Measurements from ENCODE around the gene MCF2L. TPM values are rescaled to one million over a fixed set of nuclear protein-coding genes. Genes with fewer than 3 reads are reported as not detected.

MCF2L gene
- total and polyA plus RNA-seq, 10 of the 15 experiments (the other 5 are each of a cell fraction or from before 2014, with no cell fraction given): 0.06 to 1.1 (median 0.21) TPM; not detected in 2

- TF ChIP-seq HDAC2 (IDR thresholded peaks at IDR 0.05) (no peak), STAT3 (IDR thresholded peaks at IDR 0.05; ENCODE audit: low read depth, low read length) (no peak), BRCA1 (IDR thresholded peaks at IDR 0.05; ENCODE audit: low read depth, low read length) (no peak), ETV6 (conservative IDR thresholded peaks at IDR 0.05 in 1 of 2, IDR thresholded peaks at IDR 0.05 in 1 of 2; ENCODE audit: borderline replicate concordance in 1 of 2, low read depth in 1 of 2) (no peak), RFX5 (IDR thresholded peaks at IDR 0.05; ENCODE audit: low read depth, low read length) (no peak), ZSCAN29 (IDR thresholded peaks at IDR 0.05) (no peak), JUND (IDR thresholded peaks at IDR 0.05; ENCODE audit: low read depth, low read length) (no peak)
- TF ChIP-seq, protein P1, sequence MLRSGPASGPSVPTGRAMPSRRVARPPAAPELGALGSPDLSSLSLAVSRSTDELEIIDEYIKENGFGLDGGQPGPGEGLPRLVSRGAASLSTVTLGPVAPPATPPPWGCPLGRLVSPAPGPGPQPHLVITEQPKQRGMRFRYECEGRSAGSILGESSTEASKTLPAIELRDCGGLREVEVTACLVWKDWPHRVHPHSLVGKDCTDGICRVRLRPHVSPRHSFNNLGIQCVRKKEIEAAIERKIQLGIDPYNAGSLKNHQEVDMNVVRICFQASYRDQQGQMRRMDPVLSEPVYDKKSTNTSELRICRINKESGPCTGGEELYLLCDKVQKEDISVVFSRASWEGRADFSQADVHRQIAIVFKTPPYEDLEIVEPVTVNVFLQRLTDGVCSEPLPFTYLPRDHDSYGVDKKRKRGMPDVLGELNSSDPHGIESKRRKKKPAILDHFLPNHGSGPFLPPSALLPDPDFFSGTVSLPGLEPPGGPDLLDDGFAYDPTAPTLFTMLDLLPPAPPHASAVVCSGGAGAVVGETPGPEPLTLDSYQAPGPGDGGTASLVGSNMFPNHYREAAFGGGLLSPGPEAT (IDR thresholded peaks at IDR 0.05; ENCODE audit: low read depth): no peak
These were observed 39.3 kb upstream of the MCF2L start (continued) for GRCh38 chr13:112929783-112930055.

DNA sequence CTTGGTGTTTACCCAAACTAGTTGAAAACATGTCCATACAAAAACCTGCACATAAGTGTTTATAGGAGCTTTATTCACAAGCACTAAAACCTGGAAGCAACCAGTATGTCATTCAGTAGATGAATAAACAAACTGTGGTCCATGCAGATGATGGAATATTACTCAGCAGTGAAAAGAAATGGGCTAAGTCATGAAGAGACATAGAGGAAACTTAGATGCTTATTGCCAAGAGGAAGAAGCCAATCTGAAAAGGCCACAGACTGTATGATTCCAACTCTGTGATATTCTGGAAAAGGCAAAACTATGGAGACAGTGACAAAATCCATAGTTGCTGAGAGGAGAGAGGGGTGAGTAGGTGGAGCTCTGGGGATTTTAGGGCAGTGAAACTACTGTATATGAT, 38.8 kb upstream of the MCF2L start:
- Histone ChIP-seq H3K79me2 (ENCODE audit: control insufficient read depth, insufficient read depth, low read length) (no peaks in the 10 kb centered on the region), H3K4me1 (ENCODE audit: control insufficient read depth, insufficient read depth, low read length) (no peaks in the 10 kb centered on the region), H3K9ac (ENCODE audit: control insufficient read depth, insufficient read depth, low read length) (no peak overlapping the region), H3K4me2 (ENCODE audit: control insufficient read depth, insufficient read depth) (no peak overlapping the region), H3K27me3 (replicated peaks in 1 of 2; ENCODE audit: control insufficient read depth in 2 of 2, insufficient read depth in 2 of 2, low read length in 1 of 2) (peaks cover 0 to 2% of the 10 kb centered on the region in 2 experiments; a peak in 3 of 4 replicates), H3K9me3 (replicated peaks; ENCODE audit: control insufficient read depth, insufficient read depth, low read length) (no peaks in the 10 kb centered on the region), H3K4me3 (no peak overlapping the region), H3K27ac (ENCODE audit: control insufficient read depth, insufficient read depth) (no peak overlapping the region), H4K20me1 (ENCODE audit: control insufficient read depth, insufficient read depth) (no peaks in the 10 kb centered on the region), H3K36me3 (ENCODE audit: control insufficient read depth in 2 of 2, insufficient read depth in 2 of 2, low read length in 1 of 2) (no peaks in the 10 kb centered on the region), H2AFZ (ENCODE audit: control insufficient read depth, low read depth, low read length) (no peak overlapping the region)
- TF ChIP-seq CBX5 (IDR thresholded peaks at IDR 0.05; ENCODE audit: low read depth): no peak
- TF ChIP-seq FOXM1 (IDR thresholded peaks at IDR 0.05; ENCODE audit: low read depth, low read length): no peak
- no peak for TF ChIP-seq CREB1 (IDR thresholded peaks at IDR 0.05; ENCODE audit: low read depth)
- ChIA-PET CTCF (interaction anchor here (1.6 kb wide), 1 partner anchor 13 kb away, joined by 5 read pairs; no protein-coding TSS in a partner anchor), SMC1A (ENCODE audit: uncharacterized antibody, unreplicated experiment) (no interaction called here), POLR2A (no interaction called here), RAD21 (ENCODE audit: unreplicated experiment) (no interaction called here)
- DNase-seq (ENCODE audit: low read depth, low spot score) (no peak), FAIRE-seq (no peak), ATAC-seq (no peak)
- intact Hi-C loops (cut with micrococcal nuclease; ENCODE audit: unreplicated experiment) (no loop called here), in situ Hi-C loops (cut with MboI) (no loop called here)
- BruUV-seq (replicated peaks): no TSS peak
